Neural cell (in vitro differentiated cells): Measurements from ENCODE around the gene STIM2. TPM values are rescaled to one million over a fixed set of nuclear protein-coding genes. Genes with fewer than 3 reads are reported as not detected.
"Not testable (repeated sequence)": the region's sequence is repeated elsewhere in the genome, so short reads cannot be mapped to it uniquely, and the experiment has no call there.

Source experiments
- H2AFZ ChIP-seq: fragments of 200-600, 300-800 bp; sonication (generic), shearing (Covaris generic); 2 replicates; pipeline ENCODE4 v1.6.0; 2014; ENCODE audit warnings: low read depth, mild to moderate bottlenecking, antibody characterized with exemption, low read length, moderate library complexity
- H3F3A ChIP-seq: fragments of 200-600 bp; shearing (Covaris generic); 2 replicates; pipeline ENCODE4 v1.6.1; 2016; ENCODE audit warnings: mild to moderate bottlenecking, moderate library complexity, mixed read lengths, antibody characterized with exemption, low read length; ENCODE audit not compliant: insufficient read depth, poor library complexity, severe bottlenecking
- H3K27ac ChIP-seq: fragments of 200-600, 300-800 bp; sonication (generic), shearing (Covaris generic); 2 replicates; pipeline ENCODE4 v1.5.1; 2014; ENCODE audit warnings: mild to moderate bottlenecking, low read length, moderate library complexity
- H3K27me3 ChIP-seq: fragments of 300-800, 200-600 bp; sonication (generic), shearing (Covaris generic); 2 replicates; pipeline ENCODE4 v1.6.0; 2014; ENCODE audit warnings: mild to moderate bottlenecking, low read depth, low read length, moderate library complexity; ENCODE audit not compliant: insufficient read depth
- H3K36me3 ChIP-seq: fragments of 300-800, 200-600 bp; sonication (generic), shearing (Covaris generic); 2 replicates; pipeline ENCODE4 v1.5.1; 2014; ENCODE audit warnings: mild to moderate bottlenecking, antibody characterized with exemption, low read length, moderate library complexity; ENCODE audit not compliant: insufficient read depth
- H3K4me2 ChIP-seq: fragments of 300-800, 200-600 bp; sonication (generic), shearing (Covaris generic); 2 replicates; pipeline ENCODE4 v1.6.0; 2014; ENCODE audit warnings: mild to moderate bottlenecking, low read length
- H3K4me3 ChIP-seq: fragments of 300-800, 200-600 bp; sonication (generic), shearing (Covaris generic); 2 replicates; pipeline ENCODE4 v1.5.1; 2014; ENCODE audit warnings: mild to moderate bottlenecking, low read length, moderate library complexity
- H3K79me2 ChIP-seq: fragments of 200-600 bp; shearing (Covaris generic); replicated peaks from 2 replicates; pipeline ENCODE4 v1.6.0; 2014; ENCODE audit warnings: mild to moderate bottlenecking, low read length, moderate library complexity; ENCODE audit not compliant: insufficient read depth
- H3K9ac ChIP-seq: fragments of 300-800, 200-600 bp; sonication (generic), shearing (Covaris generic); 2 replicates; pipeline ENCODE4 v1.6.1; 2016; ENCODE audit warnings: mild to moderate bottlenecking, low read length, mixed read lengths
- H3K9me2 ChIP-seq: fragments of 200-600 bp; shearing (Covaris generic); 2 replicates; pipeline ENCODE4 v1.6.1; 2016; ENCODE audit warnings: mild to moderate bottlenecking, low read length, mixed read lengths; ENCODE audit not compliant: insufficient read depth
- H3K9me3 ChIP-seq: fragments of 200-600, 300-800 bp; sonication (generic), shearing (Covaris generic); 2 replicates; pipeline ENCODE4 v1.6.1; 2016; ENCODE audit warnings: mild to moderate bottlenecking, mixed run types, low read length, moderate library complexity, mixed read lengths
- H4K20me1 ChIP-seq: fragments of 200-600 bp; shearing (Covaris generic); 2 replicates; pipeline ENCODE4 v1.6.1; 2016; ENCODE audit warnings: mild to moderate bottlenecking, mixed run types; ENCODE audit not compliant: insufficient read depth
- EP300 ChIP-seq: fragments of 450-650 bp; conservative IDR thresholded peaks from 2 replicates; pipeline ENCODE4 v1.6.1; 2014; ENCODE audit warnings: antibody characterized with exemption, mild to moderate bottlenecking, moderate library complexity; ENCODE audit not compliant: poor library complexity, severe bottlenecking
- EZH2 ChIP-seq: fragments of 200-600, 300-800 bp; shearing (Covaris generic), sonication (generic); IDR thresholded peaks from 2 replicates; pipeline ENCODE4 v1.6.1; 2014; ENCODE audit warnings: antibody characterized with exemption, low read length, borderline replicate concordance, mild to moderate bottlenecking; ENCODE audit not compliant: insufficient read depth, poor library complexity, severe bottlenecking
- MXI1 ChIP-seq: fragments of 450-650 bp; conservative IDR thresholded peaks from 2 replicates; pipeline ENCODE4 v1.6.1; 2014; ENCODE audit warnings: antibody characterized with exemption, mild to moderate bottlenecking; ENCODE audit not compliant: poor library complexity, severe bottlenecking
- POLR2AphosphoS5 ChIP-seq: IDR thresholded peaks from 2 replicates; pipeline ENCODE4 v1.6.1; 2012
- RAD21 ChIP-seq: fragments of 450-650 bp; conservative IDR thresholded peaks from 2 replicates; pipeline ENCODE4 v1.6.1; 2014; ENCODE audit warnings: antibody characterized with exemption, mild to moderate bottlenecking, moderate library complexity
- SMC3 ChIP-seq: fragments of 450-650 bp; conservative IDR thresholded peaks from 2 replicates; pipeline ENCODE4 v1.6.1; 2014; ENCODE audit warnings: antibody characterized with exemption, mild to moderate bottlenecking, moderate library complexity; ENCODE audit not compliant: poor library complexity
- TAF1 ChIP-seq: IDR thresholded peaks from 2 replicates; pipeline ENCODE4 v1.6.1; 2012; ENCODE audit warnings: low read depth
- polyA plus RNA-seq: library from polyadenylated mRNA; depleted of rRNA; stranded (reverse); fragments of >200 nt; gene quantifications from 2 replicates; pipeline ENCODE4 v1.2.3, GENCODE V29; 2014
- TF ChIP-seq, protein P1 (sequence below): IDR thresholded peaks from 2 replicates; pipeline ENCODE4 v1.6.1; 2012; ENCODE audit warnings: borderline replicate concordance
- TF ChIP-seq, protein P2 (sequence below): fragments of 450-650 bp; IDR thresholded peaks from 2 replicates; pipeline ENCODE4 v1.5.1; 2014; ENCODE audit warnings: antibody characterized with exemption, mild to moderate bottlenecking, moderate library complexity; ENCODE audit not compliant: poor library complexity, severe bottlenecking

STIM2 gene
- polyA plus RNA-seq, 1 donor from 2014 or later: 25.3 TPM

DNA sequence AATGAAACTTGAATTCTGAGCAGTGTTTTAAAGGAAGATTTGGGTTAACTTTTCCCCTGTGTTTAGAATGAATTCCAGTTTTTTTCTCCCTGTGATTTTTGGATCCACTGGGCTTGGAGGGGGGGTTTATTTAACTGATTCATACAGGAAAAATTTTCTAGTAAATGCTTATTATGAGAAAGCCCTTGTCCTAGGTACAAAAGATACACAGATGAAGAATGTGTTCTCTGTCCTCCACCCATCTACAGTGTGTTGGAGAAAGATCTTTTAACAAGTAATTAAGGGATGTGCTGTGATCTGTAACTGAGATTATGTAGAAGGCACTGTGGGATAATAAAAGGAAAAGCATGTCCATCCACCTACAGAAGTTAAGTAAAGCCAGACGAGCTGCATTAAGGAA lies 103.9 kb downstream of the STIM2 start:
- no peak overlapping the region for H3K27ac ChIP-seq
- H3K79me2 ChIP-seq: no peaks in the 10 kb centered on the region
- no peaks in the 10 kb centered on the region for H3F3A ChIP-seq
- H3K4me2 ChIP-seq: no peak overlapping the region
- no peaks in the 10 kb centered on the region for H4K20me1 ChIP-seq
- H3K9me3 ChIP-seq: no peaks in the 10 kb centered on the region
- TF ChIP-seq RAD21 (no peak), MXI1 (no peak)
- no peak overlapping the region for H3K4me3 ChIP-seq
- H2AFZ ChIP-seq: no peak overlapping the region
- no peak overlapping the region for H3K9ac ChIP-seq
- H3K36me3 ChIP-seq: no peaks in the 10 kb centered on the region
- H3K9me2 ChIP-seq: no peaks in the 10 kb centered on the region
- no peaks in the 10 kb centered on the region for H3K27me3 ChIP-seq

DNA sequence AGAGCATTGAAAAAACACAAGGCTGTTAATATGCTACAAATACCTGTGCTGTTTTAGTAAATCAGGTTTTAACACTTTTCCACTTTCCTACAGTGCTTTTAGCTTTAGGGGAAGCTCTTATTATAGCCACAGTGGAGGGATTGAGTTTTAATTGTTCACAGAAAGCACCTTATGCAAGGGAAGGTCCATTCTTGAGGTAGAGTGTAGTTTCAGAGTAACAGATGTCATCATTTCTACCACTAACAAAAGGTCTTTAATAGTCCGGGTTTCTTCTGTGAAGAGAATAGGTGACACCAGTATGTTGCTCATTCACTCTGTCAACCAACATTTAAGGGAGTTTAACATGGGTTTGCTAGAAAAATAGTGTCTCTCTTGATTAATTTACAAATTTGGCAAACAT lies 104.4 kb downstream of the STIM2 start:
- Histone ChIP-seq H3K79me2 (no peaks in the 10 kb centered on the region), H3K4me3 (no peak overlapping the region), H3K36me3 (no peaks in the 10 kb centered on the region), H2AFZ (no peak overlapping the region), H3K27me3 (no peaks in the 10 kb centered on the region), H3K4me2 (no peak overlapping the region), H3K9ac (no peak overlapping the region), H3K9me2 (no peaks in the 10 kb centered on the region), H3K27ac (no peak overlapping the region), H3K9me3 (no peaks in the 10 kb centered on the region), H4K20me1 (no peaks in the 10 kb centered on the region), H3F3A (no peaks in the 10 kb centered on the region)
- no peak for TF ChIP-seq RAD21
- TF ChIP-seq TAF1: no peak
- TF ChIP-seq EZH2: no peak
- no peak for TF ChIP-seq POLR2AphosphoS5
- TF ChIP-seq EP300: no peak
- TF ChIP-seq, protein P1, sequence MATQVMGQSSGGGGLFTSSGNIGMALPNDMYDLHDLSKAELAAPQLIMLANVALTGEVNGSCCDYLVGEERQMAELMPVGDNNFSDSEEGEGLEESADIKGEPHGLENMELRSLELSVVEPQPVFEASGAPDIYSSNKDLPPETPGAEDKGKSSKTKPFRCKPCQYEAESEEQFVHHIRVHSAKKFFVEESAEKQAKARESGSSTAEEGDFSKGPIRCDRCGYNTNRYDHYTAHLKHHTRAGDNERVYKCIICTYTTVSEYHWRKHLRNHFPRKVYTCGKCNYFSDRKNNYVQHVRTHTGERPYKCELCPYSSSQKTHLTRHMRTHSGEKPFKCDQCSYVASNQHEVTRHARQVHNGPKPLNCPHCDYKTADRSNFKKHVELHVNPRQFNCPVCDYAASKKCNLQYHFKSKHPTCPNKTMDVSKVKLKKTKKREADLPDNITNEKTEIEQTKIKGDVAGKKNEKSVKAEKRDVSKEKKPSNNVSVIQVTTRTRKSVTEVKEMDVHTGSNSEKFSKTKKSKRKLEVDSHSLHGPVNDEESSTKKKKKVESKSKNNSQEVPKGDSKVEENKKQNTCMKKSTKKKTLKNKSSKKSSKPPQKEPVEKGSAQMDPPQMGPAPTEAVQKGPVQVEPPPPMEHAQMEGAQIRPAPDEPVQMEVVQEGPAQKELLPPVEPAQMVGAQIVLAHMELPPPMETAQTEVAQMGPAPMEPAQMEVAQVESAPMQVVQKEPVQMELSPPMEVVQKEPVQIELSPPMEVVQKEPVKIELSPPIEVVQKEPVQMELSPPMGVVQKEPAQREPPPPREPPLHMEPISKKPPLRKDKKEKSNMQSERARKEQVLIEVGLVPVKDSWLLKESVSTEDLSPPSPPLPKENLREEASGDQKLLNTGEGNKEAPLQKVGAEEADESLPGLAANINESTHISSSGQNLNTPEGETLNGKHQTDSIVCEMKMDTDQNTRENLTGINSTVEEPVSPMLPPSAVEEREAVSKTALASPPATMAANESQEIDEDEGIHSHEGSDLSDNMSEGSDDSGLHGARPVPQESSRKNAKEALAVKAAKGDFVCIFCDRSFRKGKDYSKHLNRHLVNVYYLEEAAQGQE: no peak
- no peak for TF ChIP-seq MXI1
- no peak for TF ChIP-seq SMC3
- TF ChIP-seq, protein P2, sequence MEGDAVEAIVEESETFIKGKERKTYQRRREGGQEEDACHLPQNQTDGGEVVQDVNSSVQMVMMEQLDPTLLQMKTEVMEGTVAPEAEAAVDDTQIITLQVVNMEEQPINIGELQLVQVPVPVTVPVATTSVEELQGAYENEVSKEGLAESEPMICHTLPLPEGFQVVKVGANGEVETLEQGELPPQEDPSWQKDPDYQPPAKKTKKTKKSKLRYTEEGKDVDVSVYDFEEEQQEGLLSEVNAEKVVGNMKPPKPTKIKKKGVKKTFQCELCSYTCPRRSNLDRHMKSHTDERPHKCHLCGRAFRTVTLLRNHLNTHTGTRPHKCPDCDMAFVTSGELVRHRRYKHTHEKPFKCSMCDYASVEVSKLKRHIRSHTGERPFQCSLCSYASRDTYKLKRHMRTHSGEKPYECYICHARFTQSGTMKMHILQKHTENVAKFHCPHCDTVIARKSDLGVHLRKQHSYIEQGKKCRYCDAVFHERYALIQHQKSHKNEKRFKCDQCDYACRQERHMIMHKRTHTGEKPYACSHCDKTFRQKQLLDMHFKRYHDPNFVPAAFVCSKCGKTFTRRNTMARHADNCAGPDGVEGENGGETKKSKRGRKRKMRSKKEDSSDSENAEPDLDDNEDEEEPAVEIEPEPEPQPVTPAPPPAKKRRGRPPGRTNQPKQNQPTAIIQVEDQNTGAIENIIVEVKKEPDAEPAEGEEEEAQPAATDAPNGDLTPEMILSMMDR: no peak

DNA sequence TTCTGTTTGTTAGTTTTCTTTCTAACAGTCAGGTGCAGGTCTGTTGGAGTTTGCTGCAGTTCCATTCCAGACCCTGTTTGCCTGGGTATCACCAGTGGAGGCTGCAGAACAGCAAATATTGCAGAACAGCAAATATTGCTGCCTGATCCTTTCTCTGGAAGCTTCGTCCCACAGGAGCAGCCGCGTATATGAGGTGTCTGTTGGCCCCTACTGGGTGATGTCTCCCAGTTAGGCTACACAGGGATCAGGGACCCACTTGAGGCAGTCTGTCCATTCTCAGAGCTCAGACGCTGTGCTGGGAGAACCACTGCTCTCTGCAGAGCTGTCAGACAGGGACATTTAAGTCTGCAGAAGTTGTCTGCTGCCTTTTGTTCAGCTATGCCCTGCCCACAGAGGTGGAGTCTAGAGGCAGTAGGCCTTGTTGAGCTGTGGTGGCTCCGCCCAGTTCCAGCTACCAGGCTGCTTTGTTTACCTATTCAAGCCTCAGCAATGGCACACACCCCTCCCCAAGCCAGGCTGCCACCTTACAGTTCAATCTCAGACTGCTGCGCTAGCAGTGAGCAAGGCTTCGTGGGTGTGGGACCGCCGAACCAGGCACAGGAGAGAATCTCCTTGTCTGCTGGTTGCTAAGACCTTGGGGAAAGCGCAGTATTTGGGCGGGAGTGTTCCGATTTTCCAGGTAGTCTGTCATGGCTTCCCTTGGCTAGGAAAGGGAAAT lies 115.0 kb downstream of the STIM2 start:
- not testable (repeated sequence) for H4K20me1 ChIP-seq, H3K27ac ChIP-seq, H3F3A ChIP-seq, H2AFZ ChIP-seq, H3K9ac ChIP-seq, H3K27me3 ChIP-seq, H3K4me2 ChIP-seq, H3K4me3 ChIP-seq, H3K79me2 ChIP-seq, H3K9me2 ChIP-seq, H3K9me3 ChIP-seq, H3K36me3 ChIP-seq
